HEK293T (cell line): ENCODE measurements around the gene TMEM33.

ENCODE experiments used
- ARNT ChIP-seq: fragments of 450-650 bp; IDR thresholded peaks from 2 replicates; pipeline ENCODE4 v1.6.1; 2017; ENCODE audit warnings: mild to moderate bottlenecking
- BHLHE40 ChIP-seq: fragments of 450-650 bp; IDR thresholded peaks from 2 replicates; pipeline ENCODE4 v1.6.1; 2016; ENCODE audit warnings: mild to moderate bottlenecking, moderate library complexity, borderline replicate concordance
- CTBP1 ChIP-seq: fragments of 450-650 bp; IDR thresholded peaks from 2 replicates; pipeline ENCODE4 v1.6.1; 2016; ENCODE audit warnings: borderline replicate concordance
- ELF4 ChIP-seq: fragments of 450-650 bp; IDR thresholded peaks from 2 replicates; pipeline ENCODE4 v1.6.1; 2017; ENCODE audit warnings: antibody characterized with exemption
- FOXM1 ChIP-seq: fragments of 450-650 bp; IDR thresholded peaks from 2 replicates; pipeline ENCODE4 v1.6.1; 2017; ENCODE audit warnings: mild to moderate bottlenecking, borderline replicate concordance
- LEF1 ChIP-seq: fragments of 450-650 bp; IDR thresholded peaks from 2 replicates; pipeline ENCODE4 v1.6.1; 2017; ENCODE audit warnings: mild to moderate bottlenecking, borderline replicate concordance
- NFRKB ChIP-seq: fragments of 450-650 bp; IDR thresholded peaks from 2 replicates; pipeline ENCODE4 v1.6.1; 2016; ENCODE audit warnings: mild to moderate bottlenecking, moderate library complexity
- SP1 ChIP-seq: fragments of 450-650 bp; IDR thresholded peaks from 2 replicates; pipeline ENCODE4 v1.6.1; 2017
- TARDBP ChIP-seq: fragments of 450-650 bp; IDR thresholded peaks from 2 replicates; pipeline ENCODE4 v1.6.1; 2016

DNA sequence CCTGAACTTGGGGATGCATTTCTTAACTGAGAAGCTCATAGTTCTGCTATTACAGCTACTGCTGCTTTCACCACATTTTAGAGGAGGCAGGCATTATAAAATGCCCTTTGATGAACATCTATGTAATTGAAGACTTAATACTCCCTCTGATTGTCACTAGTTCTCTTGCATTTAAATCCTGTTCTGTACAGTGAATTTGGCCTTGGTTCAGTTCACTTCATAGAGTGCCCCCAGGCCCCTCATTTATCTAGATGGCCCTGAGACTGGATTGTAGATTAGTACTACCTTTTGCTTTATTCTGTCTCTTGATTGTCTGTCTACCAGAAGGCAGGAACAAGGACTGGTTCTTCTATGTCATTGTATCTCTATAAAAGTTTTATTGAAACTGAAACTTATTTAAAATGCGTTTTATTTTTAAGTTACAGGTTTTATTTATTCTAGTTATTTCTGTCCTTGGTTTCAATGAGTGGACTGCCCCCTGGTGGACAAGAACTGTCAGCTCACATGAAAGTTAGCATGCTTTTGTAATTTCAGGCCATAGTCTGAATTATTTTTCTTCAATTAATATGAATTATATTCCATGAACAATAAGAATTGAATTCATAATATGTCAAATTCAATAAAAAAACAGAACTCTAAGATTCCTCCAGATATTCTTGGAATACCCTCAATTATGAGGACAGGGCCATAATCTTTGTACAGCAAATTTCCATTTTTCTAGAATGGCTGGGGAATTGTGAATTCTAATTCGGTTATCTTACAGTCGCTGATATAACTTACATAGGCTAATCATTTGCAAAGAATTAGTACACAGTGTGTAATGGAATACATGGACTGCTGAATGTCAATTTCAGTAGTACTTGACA lies 47.2 kb upstream of the TMEM33 start:
- TF ChIP-seq SP1 (no peak), ARNT (no peak), FOXM1 (no peak), CTBP1 (no peak), NFRKB (no peak), LEF1 (no peak), TARDBP (no peak), ELF4 (no peak), BHLHE40 (no peak)
